Stomach (tissue), 9 donors: ENCODE measurements around the gene EEF1A2. TPM values are rescaled to one million over a fixed set of nuclear protein-coding genes. Genes with fewer than 3 reads are reported as not detected.

Experiments used
- DNase-seq, 2 donors: peaks; one replicate each; pipeline versions ENCODE4 v3.0.0 to v3.0.0-alpha.2; 2013 to 2019
- H3K27ac ChIP-seq, 5 donors: fragments of 200-600 bp in 4 of 5; sonication (generic) in 4 of 5; one replicate each; pipeline ENCODE4 v1.5.1; 2013 to 2019; ENCODE audit warnings: mild to moderate bottlenecking in 1 of 5, moderate library complexity in 1 of 5
- H3K27me3 ChIP-seq, 3 donors: fragments of 200-600 bp; sonication (generic); one replicate each; pipeline ENCODE4 v1.5.1; 2017 to 2019; ENCODE audit warnings: mixed run types in 1 of 3
- H3K36me3 ChIP-seq, 4 donors: fragments of 200-600 bp; sonication (generic); 1 replicate in 3 of 4; 2 replicates in 1 of 4; pipeline ENCODE4 v1.5.1; 2016 to 2019
- H3K4me1 ChIP-seq, 4 donors: fragments of 200-600 bp; sonication (generic); one replicate each; pipeline ENCODE4 v1.5.1; 2016 to 2019
- H3K4me3 ChIP-seq, 4 donors: fragments of 200-600 bp; sonication (generic) in 3 of 4; one replicate each; pipeline ENCODE4 v1.5.1; 2016 to 2019; ENCODE audit warnings: mild to moderate bottlenecking in 1 of 4
- H3K9me3 ChIP-seq, 4 donors: fragments of 200-600 bp; sonication (generic); one replicate each; pipeline ENCODE4 v1.5.1; 2016 to 2019
- EP300 ChIP-seq: sonication (generic); formaldehyde crosslinking; IDR thresholded peaks from one replicate; pipeline ENCODE4 v1.6.1; 2017; ENCODE audit warnings: antibody characterized with exemption
- POLR2A ChIP-seq, 4 donors: fragments of 450-650 bp; IDR thresholded peaks; one replicate each; pipeline ENCODE4 v1.6.1; 2016; ENCODE audit warnings: antibody characterized with exemption in 4 of 4, control low read depth in 2 of 4, mild to moderate bottlenecking in 1 of 4, moderate library complexity in 1 of 4
- POLR2AphosphoS5 ChIP-seq, 3 donors: sonication (generic); formaldehyde crosslinking; IDR thresholded peaks; one replicate each; pipeline ENCODE4 v1.6.1; 2016; ENCODE audit warnings: antibody characterized with exemption in 3 of 3
- WGBS, 5 donors: extraction: QIAGEN DNeasy Blood & Tissue Kit in 3 of 5; methylation state at CpG; one replicate each; pipeline versions ENCODE4 v1.1.5 to v1.1.7; 2013 to 2018; 5-methylcytosine and 5-hydroxymethylcytosine counted together
- intact Hi-C: fragments of 100-400 bp; cut with DNase I; formaldehyde crosslinking; loops from one replicate; pipeline ENCODE4 v1.15.1; 2023; ENCODE audit warnings: low total_unique reads
- polyA plus RNA-seq, 3 donors: library from polyadenylated mRNA; stranded (reverse); fragments of 200-250 nt; gene quantifications; one replicate each; pipeline ENCODE4 v1.2.3, GENCODE V29; 2013
- total RNA-seq, 5 donors: library from RNA; depleted of rRNA; stranded (reverse); fragments of >200 nt; gene quantifications; one replicate each; pipeline versions ENCODE4 v1.1.0 to v1.2.3, GENCODE V29; 2014 to 2016
- TF ChIP-seq, protein P1 (sequence below), 7 experiments: fragments of 450-650 bp in 4 of 7; fragments of 200-600 bp in 3 of 7; sonication (generic) in 3 of 7; IDR thresholded peaks; one replicate each; pipeline ENCODE4 v1.5.1; 2016 to 2019; ENCODE audit warnings: antibody characterized with exemption in 7 of 7, control low read depth in 2 of 7, mild to moderate bottlenecking in 1 of 7
- donor health status: healthy with polysubstance abuse.
- donor health status: Bipolar disorder and iron deficiency.
- donor health status: healthy.

The EEF1A2 gene
- total and polyA plus RNA-seq, 8 donors = 0.58 to 64.8 (median 23.8) TPM; not detected in 1

DNA sequence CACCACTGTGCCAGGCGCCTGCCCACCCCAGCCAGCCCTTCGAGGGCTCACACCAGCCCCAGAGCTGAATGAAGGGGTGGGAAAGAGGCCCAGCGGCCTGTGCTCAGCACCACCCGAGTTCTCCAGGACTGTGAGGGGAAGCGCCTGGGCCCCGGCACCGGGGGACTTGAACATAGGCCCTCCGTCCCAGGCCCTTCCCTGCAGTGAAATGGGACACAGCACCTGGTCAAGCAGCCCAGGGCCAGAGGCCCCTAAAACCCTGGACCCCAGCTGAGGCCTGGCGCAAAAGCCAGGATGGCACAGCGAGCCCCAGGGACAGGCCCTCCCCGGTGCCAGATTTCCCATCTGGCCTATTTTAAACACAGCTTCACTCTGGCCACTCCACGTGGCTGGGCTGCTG lies 30.5 kb downstream of the EEF1A2 start:
- intact Hi-C loops = no loop called here
- H3K27me3 ChIP-seq = peaks cover 24 to 100% (median 66%) of the 10 kb centered on the region in 3 donors

GRCh38 chr20:63467294-63468083 lies 31.4 kb downstream of the EEF1A2 start:
- Histone ChIP-seq H3K4me3 (no peak overlapping the region), H3K9me3 (no peaks in the 10 kb centered on the region), H3K27me3 (peaks cover 19 to 100% (median 68%) of the 10 kb centered on the region in 3 donors), H3K4me1 (peaks cover 11 to 14% (median 13%) of the 10 kb centered on the region in 4 donors), H3K27ac (no peak overlapping the region), H3K36me3 (no peaks in the 10 kb centered on the region)
- intact Hi-C loops = no loop called here
- TF ChIP-seq, protein P1, sequence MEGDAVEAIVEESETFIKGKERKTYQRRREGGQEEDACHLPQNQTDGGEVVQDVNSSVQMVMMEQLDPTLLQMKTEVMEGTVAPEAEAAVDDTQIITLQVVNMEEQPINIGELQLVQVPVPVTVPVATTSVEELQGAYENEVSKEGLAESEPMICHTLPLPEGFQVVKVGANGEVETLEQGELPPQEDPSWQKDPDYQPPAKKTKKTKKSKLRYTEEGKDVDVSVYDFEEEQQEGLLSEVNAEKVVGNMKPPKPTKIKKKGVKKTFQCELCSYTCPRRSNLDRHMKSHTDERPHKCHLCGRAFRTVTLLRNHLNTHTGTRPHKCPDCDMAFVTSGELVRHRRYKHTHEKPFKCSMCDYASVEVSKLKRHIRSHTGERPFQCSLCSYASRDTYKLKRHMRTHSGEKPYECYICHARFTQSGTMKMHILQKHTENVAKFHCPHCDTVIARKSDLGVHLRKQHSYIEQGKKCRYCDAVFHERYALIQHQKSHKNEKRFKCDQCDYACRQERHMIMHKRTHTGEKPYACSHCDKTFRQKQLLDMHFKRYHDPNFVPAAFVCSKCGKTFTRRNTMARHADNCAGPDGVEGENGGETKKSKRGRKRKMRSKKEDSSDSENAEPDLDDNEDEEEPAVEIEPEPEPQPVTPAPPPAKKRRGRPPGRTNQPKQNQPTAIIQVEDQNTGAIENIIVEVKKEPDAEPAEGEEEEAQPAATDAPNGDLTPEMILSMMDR (IDR thresholded peaks at IDR 0.05) = no peak
- DNase-seq = no peak
- 65 to 72% (median 70%) methylated on average over 14 to 19 of the region's 19 CpGs for WGBS, 5 donors

More for the DNA sequence above, 30.5 kb downstream of the EEF1A2 start:
- Histone ChIP-seq H3K4me3 (no peak overlapping the region), H3K9me3 (no peaks in the 10 kb centered on the region), H3K36me3 (no peaks in the 10 kb centered on the region), H3K27ac (no peak overlapping the region), H3K4me1 (peaks cover 11 to 18% (median 13%) of the 10 kb centered on the region in 4 donors)
- TF ChIP-seq EP300 (no peak), POLR2AphosphoS5 (IDR thresholded peaks at IDR 0.05) (no peak), POLR2A (IDR thresholded peaks at IDR 0.05) (no peak)
- TF ChIP-seq, protein P1 (IDR thresholded peaks at IDR 0.05) = no peak
- DNase-seq = no peak
- WGBS, 5 donors = 74 to 81% (median 78%) methylated on average over 12 of the region's 12 CpGs

GRCh38 chr20:63466861-63467260 lies 32.0 kb downstream of the EEF1A2 start:
- TF ChIP-seq EP300 (no peak), POLR2AphosphoS5 (IDR thresholded peaks at IDR 0.05) (no peak), POLR2A (IDR thresholded peaks at IDR 0.05) (no peak)
- TF ChIP-seq, protein P1 (IDR thresholded peaks at IDR 0.05) = no peak
- DNase-seq = no peak
- Histone ChIP-seq H3K4me1 (peaks cover 6 to 9% (median 8%) of the 10 kb centered on the region in 4 donors), H3K4me3 (no peak overlapping the region), H3K36me3 (no peaks in the 10 kb centered on the region), H3K27me3 (peaks cover 14 to 100% (median 70%) of the 10 kb centered on the region in 3 donors), H3K27ac (no peak overlapping the region), H3K9me3 (no peaks in the 10 kb centered on the region)
- intact Hi-C loops = no loop called here
- WGBS, 5 donors = 77 to 90% (median 89%) methylated on average over 15 to 17 of the region's 17 CpGs

DNA sequence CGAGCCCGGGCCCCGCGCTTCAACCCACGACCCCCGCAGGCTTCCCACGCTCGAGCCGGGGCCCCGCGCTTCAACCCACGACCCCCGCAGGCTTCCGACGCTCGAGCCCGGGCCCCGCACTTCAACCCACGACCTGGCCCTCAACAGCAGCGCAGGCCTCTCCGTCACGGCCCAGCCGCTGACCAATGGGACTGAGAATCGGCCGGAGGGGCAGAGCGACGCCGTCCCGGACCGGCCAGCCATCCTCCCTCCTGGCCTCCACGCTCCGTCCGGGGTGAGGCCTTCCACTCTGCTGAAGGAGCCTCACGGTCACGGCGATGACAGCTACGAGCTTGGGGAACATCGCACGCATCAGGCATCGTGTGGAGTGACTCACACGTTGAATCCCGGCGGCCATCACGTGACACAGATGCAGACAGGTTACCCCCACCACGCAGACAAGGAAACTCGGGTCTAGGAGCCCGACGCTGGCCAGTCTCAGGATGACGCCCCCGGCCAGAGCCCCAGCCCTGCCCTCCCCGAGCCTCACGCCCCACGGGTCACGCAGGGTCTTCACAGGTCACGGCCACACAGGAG lies 32.5 kb downstream of the EEF1A2 start:
- peaks cover under 1 to 4% (median 3%) of the 10 kb centered on the region in 4 donors for H3K4me1 ChIP-seq
- intact Hi-C loops = no loop called here
- TF ChIP-seq EP300 (no peak), POLR2A (IDR thresholded peaks at IDR 0.05) (no peak), POLR2AphosphoS5 (IDR thresholded peaks at IDR 0.05) (no peak)
- TF ChIP-seq, protein P1 (IDR thresholded peaks at IDR 0.05) = no peak
- DNase-seq = no peak
- no peaks in the 10 kb centered on the region for H3K9me3 ChIP-seq
- no peak overlapping the region for H3K4me3 ChIP-seq
- no peaks in the 10 kb centered on the region for H3K36me3 ChIP-seq
- WGBS, 5 donors = 78 to 85% (median 83%) methylated on average over 49 to 55 of the region's 55 CpGs
- H3K27ac ChIP-seq = no peak overlapping the region
- peaks cover 11 to 100% (median 70%) of the 10 kb centered on the region in 3 donors for H3K27me3 ChIP-seq
